GM19025 (cell line): ENCODE data around the gene EEIG2.
A peak's percentile ranks its signal among the peaks of the same experiment; 100 is the strongest.
"Not testable (repeated sequence)": the region's sequence is repeated elsewhere in the genome, so short reads cannot be mapped to it uniquely, and the experiment has no call there.

Experiments used
- ATAC-seq: cut with Tn5 transposase; IDR thresholded peaks from one replicate; pipeline ENCODE4 v1.9.1; 2021; ENCODE audit warnings: mild to moderate bottlenecking, low read depth, moderate library complexity; ENCODE audit not compliant: unreplicated experiment

Gene EEIG2

GRCh38 chr1:108559215-108560186 lies at the start of gene EEIG2:
TSS of gene EEIG2 (plus strand) at chr1:108560100. CDS start at chr1:108560429, 329 bp downstream.
- peak; percentile 81 for ATAC-seq

GRCh38 chr1:108511764-108512163 lies 48.1 kb upstream of the EEIG2 start:
- no peak for ATAC-seq

GRCh38 chr1:108512239-108513043 lies 47.5 kb upstream of the EEIG2 start:
- no peak for ATAC-seq

- ATAC-seq, result no peak
These were observed 46.9 kb upstream of the EEIG2 start for GRCh38 chr1:108513044-108513415.

GRCh38 chr1:108513914-108514313 lies 46.0 kb upstream of the EEIG2 start:
- not testable (repeated sequence) for ATAC-seq

- ATAC-seq, result not testable (repeated sequence)
These were observed 42.5 kb upstream of the EEIG2 start for GRCh38 chr1:108517301-108517897.

- no peak for ATAC-seq
These were observed 37.9 kb upstream of the EEIG2 start for GRCh38 chr1:108521990-108522393.

GRCh38 chr1:108523829-108524228 lies 36.1 kb upstream of the EEIG2 start:
- ATAC-seq, result no peak

- ATAC-seq, result no peak
These were observed 35.2 kb upstream of the EEIG2 start for GRCh38 chr1:108524676-108525075.

GRCh38 chr1:108527135-108527534 lies 32.8 kb upstream of the EEIG2 start:
- no peak for ATAC-seq

GRCh38 chr1:108527837-108528236 lies 32.1 kb upstream of the EEIG2 start:
- no peak for ATAC-seq

- ATAC-seq, result no peak
These were observed 28.5 kb upstream of the EEIG2 start for GRCh38 chr1:108531444-108531843.

- ATAC-seq, result no peak
These were observed 27.2 kb upstream of the EEIG2 start for GRCh38 chr1:108532730-108533129.

- peak; percentile 59 for ATAC-seq
These were observed 26.4 kb upstream of the EEIG2 start for GRCh38 chr1:108533351-108534083.

- no peak for ATAC-seq
These were observed 25.1 kb upstream of the EEIG2 start for GRCh38 chr1:108534759-108535158.

- not testable (repeated sequence) for ATAC-seq
These were observed 24.5 kb upstream of the EEIG2 start for GRCh38 chr1:108535315-108535897.

- ATAC-seq, result not testable (repeated sequence)
These were observed 23.9 kb upstream of the EEIG2 start for GRCh38 chr1:108536021-108536420.

GRCh38 chr1:108536791-108537190 lies 23.1 kb upstream of the EEIG2 start:
- ATAC-seq, result not testable (repeated sequence)

- ATAC-seq, result no peak
These were observed 21.9 kb upstream of the EEIG2 start for GRCh38 chr1:108537976-108538375.

GRCh38 chr1:108540977-108541376 lies 18.9 kb upstream of the EEIG2 start:
- no peak for ATAC-seq
